Testis (tissue), 2 donors: ENCODE data around the gene FBXO7.

Source experiments
- POLR2A ChIP-seq: fragments of 450-650 bp; IDR thresholded peaks from one replicate; pipeline ENCODE4 v1.6.1; 2017; ENCODE audit warnings: antibody characterized with exemption, mild to moderate bottlenecking, moderate library complexity
- TF ChIP-seq, protein P1 (sequence below), 3 experiments: fragments of 450-650 bp in 2 of 3; fragments of 200-600 bp in 1 of 3; sonication (generic) in 1 of 3; IDR thresholded peaks; one replicate each; pipeline ENCODE4 v1.5.1; 2016 to 2019; ENCODE audit warnings: antibody characterized with exemption in 3 of 3, mild to moderate bottlenecking in 2 of 3, moderate library complexity in 1 of 3

DNA sequence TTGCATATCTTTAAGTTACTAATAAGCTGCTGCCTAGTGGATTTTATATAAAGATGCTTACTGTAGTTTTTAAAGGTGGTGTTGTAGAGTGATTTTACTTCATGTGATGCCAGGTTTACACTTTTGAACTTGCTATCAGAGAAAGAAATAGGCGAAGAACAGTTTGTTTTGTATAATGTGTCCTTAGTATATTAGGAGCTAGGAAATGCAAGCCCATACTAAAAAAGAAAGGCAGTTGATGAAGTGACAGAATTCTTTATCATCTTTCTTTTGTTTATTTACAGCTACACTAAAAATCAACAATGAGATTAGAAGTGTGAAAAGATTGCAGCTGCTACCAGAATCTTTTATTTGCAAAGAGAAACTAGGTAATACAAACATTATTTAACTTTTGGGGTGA, 12.8 kb downstream of the FBXO7 start:
- TF ChIP-seq, protein P1, sequence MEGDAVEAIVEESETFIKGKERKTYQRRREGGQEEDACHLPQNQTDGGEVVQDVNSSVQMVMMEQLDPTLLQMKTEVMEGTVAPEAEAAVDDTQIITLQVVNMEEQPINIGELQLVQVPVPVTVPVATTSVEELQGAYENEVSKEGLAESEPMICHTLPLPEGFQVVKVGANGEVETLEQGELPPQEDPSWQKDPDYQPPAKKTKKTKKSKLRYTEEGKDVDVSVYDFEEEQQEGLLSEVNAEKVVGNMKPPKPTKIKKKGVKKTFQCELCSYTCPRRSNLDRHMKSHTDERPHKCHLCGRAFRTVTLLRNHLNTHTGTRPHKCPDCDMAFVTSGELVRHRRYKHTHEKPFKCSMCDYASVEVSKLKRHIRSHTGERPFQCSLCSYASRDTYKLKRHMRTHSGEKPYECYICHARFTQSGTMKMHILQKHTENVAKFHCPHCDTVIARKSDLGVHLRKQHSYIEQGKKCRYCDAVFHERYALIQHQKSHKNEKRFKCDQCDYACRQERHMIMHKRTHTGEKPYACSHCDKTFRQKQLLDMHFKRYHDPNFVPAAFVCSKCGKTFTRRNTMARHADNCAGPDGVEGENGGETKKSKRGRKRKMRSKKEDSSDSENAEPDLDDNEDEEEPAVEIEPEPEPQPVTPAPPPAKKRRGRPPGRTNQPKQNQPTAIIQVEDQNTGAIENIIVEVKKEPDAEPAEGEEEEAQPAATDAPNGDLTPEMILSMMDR (IDR thresholded peaks at IDR 0.05), result no peak
- no peak for TF ChIP-seq POLR2A
